CD4-positive, alpha-beta T cell treated with Interleukin-15 for 4 hours (primary cell): Measurements from ENCODE around the gene POR.
"Not testable (repeated sequence)": the region's sequence is repeated elsewhere in the genome, so short reads cannot be mapped to it uniquely, and the experiment has no call there.

Experiments used
- DNase-seq: peaks from one replicate; pipeline ENCODE4 v3.0.0-alpha.2; 2020; ENCODE audit warnings: low spot score

Gene POR

GRCh38 chr7:76029682-76030081 lies 114.7 kb downstream of the POR start:
- DNase-seq, result not testable (repeated sequence)

- no peak for DNase-seq
These were observed 117.0 kb downstream of the POR start for GRCh38 chr7:76031964-76032363.
